B cell (primary cell): Measurements from ENCODE around the gene MBNL2.

Experiments used
- EZH2 ChIP-seq: IDR thresholded peaks from 2 replicates; pipeline ENCODE4 v1.6.1; 2012; ENCODE audit warnings: borderline replicate concordance, low read depth, mild to moderate bottlenecking, moderate library complexity, low read length; ENCODE audit not compliant: insufficient read depth, poor library complexity, severe bottlenecking
- TF ChIP-seq, protein P1 (sequence below): fragments of 200-600 bp; IDR thresholded peaks from one replicate; pipeline ENCODE4 v1.8.0; 2022; ENCODE audit warnings: antibody characterized with exemption, mild to moderate bottlenecking

DNA sequence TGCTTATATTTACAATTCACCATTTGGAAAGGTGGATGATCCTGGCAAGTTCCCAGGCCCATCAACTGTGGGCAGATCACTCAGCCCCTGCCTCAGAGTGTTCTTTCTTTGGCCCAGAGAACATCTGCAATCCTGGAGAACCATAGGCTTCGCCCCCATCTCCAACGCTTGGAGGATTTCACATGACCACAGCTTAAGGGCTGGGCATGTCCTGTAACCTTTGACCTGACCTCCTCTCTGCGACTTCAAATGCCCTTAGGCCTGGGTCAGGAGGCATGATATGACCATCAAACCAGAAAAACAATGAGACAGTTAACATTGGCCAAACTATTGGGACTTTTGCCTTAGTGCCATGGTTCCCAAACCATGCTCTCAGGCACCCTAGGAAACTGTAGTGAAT lies 7.2 kb upstream of the MBNL2 start:
- TF ChIP-seq, protein P1, sequence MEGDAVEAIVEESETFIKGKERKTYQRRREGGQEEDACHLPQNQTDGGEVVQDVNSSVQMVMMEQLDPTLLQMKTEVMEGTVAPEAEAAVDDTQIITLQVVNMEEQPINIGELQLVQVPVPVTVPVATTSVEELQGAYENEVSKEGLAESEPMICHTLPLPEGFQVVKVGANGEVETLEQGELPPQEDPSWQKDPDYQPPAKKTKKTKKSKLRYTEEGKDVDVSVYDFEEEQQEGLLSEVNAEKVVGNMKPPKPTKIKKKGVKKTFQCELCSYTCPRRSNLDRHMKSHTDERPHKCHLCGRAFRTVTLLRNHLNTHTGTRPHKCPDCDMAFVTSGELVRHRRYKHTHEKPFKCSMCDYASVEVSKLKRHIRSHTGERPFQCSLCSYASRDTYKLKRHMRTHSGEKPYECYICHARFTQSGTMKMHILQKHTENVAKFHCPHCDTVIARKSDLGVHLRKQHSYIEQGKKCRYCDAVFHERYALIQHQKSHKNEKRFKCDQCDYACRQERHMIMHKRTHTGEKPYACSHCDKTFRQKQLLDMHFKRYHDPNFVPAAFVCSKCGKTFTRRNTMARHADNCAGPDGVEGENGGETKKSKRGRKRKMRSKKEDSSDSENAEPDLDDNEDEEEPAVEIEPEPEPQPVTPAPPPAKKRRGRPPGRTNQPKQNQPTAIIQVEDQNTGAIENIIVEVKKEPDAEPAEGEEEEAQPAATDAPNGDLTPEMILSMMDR: no peak
- no peak for TF ChIP-seq EZH2
